Measurements from ENCODE around the gene GFM2. TPM values are rescaled to one million over a fixed set of nuclear protein-coding genes. Genes with fewer than 3 reads are reported as not detected.
"Not testable (repeated sequence)": the region's sequence is repeated elsewhere in the genome, so short reads cannot be mapped to it uniquely, and the experiment has no call there.

Gene GFM2
- total and polyA plus RNA-seq, 4 donors, result 4.1 to 18.6 (median 15.4) TPM

DNA sequence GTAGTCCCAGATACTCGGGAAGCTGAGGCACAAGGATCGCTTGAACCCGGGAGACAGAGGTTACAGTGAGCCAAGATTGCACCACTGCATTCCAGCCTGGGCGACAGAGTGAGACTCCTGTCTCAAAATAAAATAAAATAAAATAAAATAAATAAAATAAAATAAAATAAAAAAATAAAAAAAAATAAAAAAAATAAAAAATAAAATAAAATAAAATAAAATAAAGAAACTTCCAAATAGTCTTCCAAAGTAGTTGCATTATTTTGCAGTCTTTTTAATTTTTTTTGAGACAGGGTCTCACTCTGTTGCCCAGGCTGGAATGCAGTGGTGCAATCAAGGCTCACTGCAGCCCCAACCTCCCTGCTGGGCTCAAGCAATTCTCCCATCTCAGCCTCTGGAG, 18.2 kb downstream of the GFM2 start:
- DNase-seq; intact Hi-C loops (cut with DNase I); H3K9me3 ChIP-seq (ENCODE audit: control insufficient read depth, low read length); H3K36me3 ChIP-seq (ENCODE audit: control insufficient read depth in 1 of 2, insufficient read depth in 2 of 2, low read length in 1 of 2); H3K4me1 ChIP-seq (ENCODE audit: control insufficient read depth in 1 of 2, insufficient read depth in 2 of 2, low read length in 2 of 2); H3K4me3 ChIP-seq (ENCODE audit: low read length in 2 of 2); H3K27ac ChIP-seq (ENCODE audit: low read depth in 1 of 2, low read length in 2 of 2); H3K27me3 ChIP-seq (ENCODE audit: control insufficient read depth in 1 of 2, insufficient read depth in 2 of 2, low read length in 1 of 2); ATAC-seq (ENCODE audit: low FRiP score): not testable (repeated sequence)
- 96 to 98% methylated on average over 4 of the region's 4 CpGs for WGBS, 2 donors

- intact Hi-C loops (cut with DNase I), result no loop called here
- no peak for ATAC-seq (ENCODE audit: low FRiP score)
- no peaks in the 10 kb centered on the region for H3K4me1 ChIP-seq (ENCODE audit: control insufficient read depth in 1 of 2, insufficient read depth in 2 of 2, low read length in 2 of 2)
- 77 to 87% methylated on average over 4 of the region's 4 CpGs for WGBS, 2 donors
- H3K4me3 ChIP-seq (ENCODE audit: low read length in 2 of 2), result no peak overlapping the region
- no peak overlapping the region for H3K27ac ChIP-seq (ENCODE audit: low read depth in 1 of 2, low read length in 2 of 2)
- H3K36me3 ChIP-seq (ENCODE audit: control insufficient read depth in 1 of 2, insufficient read depth in 2 of 2, low read length in 1 of 2), result peaks cover 1 to 10% of the 10 kb centered on the region in 2 donors
- no peaks in the 10 kb centered on the region for H3K9me3 ChIP-seq (ENCODE audit: control insufficient read depth, low read length)
- DNase-seq, result no peak
- H3K27me3 ChIP-seq (ENCODE audit: control insufficient read depth in 1 of 2, insufficient read depth in 2 of 2, low read length in 1 of 2), result no peaks in the 10 kb centered on the region
Observed at GRCh38 chr5:74738406-74738805, 28.5 kb downstream of the GFM2 start.

- WGBS, 2 donors, result 81 to 87% methylated on average over 6 of the region's 6 CpGs
- H3K27me3 ChIP-seq (ENCODE audit: control insufficient read depth in 1 of 2, insufficient read depth in 2 of 2, low read length in 1 of 2), result no peaks in the 10 kb centered on the region
- intact Hi-C loops (cut with DNase I), result no loop called here
- peaks cover 1 to 10% of the 10 kb centered on the region in 2 donors for H3K36me3 ChIP-seq (ENCODE audit: control insufficient read depth in 1 of 2, insufficient read depth in 2 of 2, low read length in 1 of 2)
- H3K4me1 ChIP-seq (ENCODE audit: control insufficient read depth in 1 of 2, insufficient read depth in 2 of 2, low read length in 2 of 2), result no peaks in the 10 kb centered on the region
- no peak overlapping the region for H3K4me3 ChIP-seq (ENCODE audit: low read length in 2 of 2)
- no peak overlapping the region for H3K27ac ChIP-seq (ENCODE audit: low read depth in 1 of 2, low read length in 2 of 2)
- no peaks in the 10 kb centered on the region for H3K9me3 ChIP-seq (ENCODE audit: control insufficient read depth, low read length)
- DNase-seq (no peak), ATAC-seq (ENCODE audit: low FRiP score) (no peak)
Observed at GRCh38 chr5:74736759-74737158, 30.2 kb downstream of the GFM2 start.

DNA sequence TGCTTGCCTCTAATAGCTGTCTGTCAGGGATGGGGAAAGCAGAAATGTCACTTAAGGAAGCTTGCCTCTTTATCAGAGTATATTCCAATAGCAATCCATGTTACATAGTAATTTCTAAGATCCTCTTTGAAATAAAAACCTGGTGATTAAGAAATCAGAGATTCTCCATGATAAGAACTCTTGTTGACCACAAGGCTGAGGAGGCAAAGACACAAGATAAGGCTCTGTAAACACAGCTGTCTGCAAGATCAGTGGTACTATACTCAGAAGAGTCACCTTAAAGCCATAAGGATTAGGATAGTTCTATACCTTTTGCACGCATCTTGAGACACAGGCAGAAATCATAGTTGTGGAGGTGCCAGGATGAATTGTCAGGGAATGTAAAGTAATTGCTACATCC, 41.6 kb downstream of the GFM2 start:
- no peak overlapping the region for H3K27ac ChIP-seq (ENCODE audit: low read depth in 1 of 2, low read length in 2 of 2)
- 93% methylated on average over 1 of the region's 1 CpG for WGBS, 2 donors
- ATAC-seq (ENCODE audit: low FRiP score) (no peak), DNase-seq (no peak)
- H3K36me3 ChIP-seq (ENCODE audit: control insufficient read depth in 1 of 2, insufficient read depth in 2 of 2, low read length in 1 of 2), result peaks cover 1 to 8% of the 10 kb centered on the region in 2 donors
- no peak overlapping the region for H3K4me3 ChIP-seq (ENCODE audit: low read length in 2 of 2)
- no peaks in the 10 kb centered on the region for H3K4me1 ChIP-seq (ENCODE audit: control insufficient read depth in 1 of 2, insufficient read depth in 2 of 2, low read length in 2 of 2)
- H3K27me3 ChIP-seq (ENCODE audit: control insufficient read depth in 1 of 2, insufficient read depth in 2 of 2, low read length in 1 of 2), result no peaks in the 10 kb centered on the region
- intact Hi-C loops (cut with DNase I), result no loop called here
- no peaks in the 10 kb centered on the region for H3K9me3 ChIP-seq (ENCODE audit: control insufficient read depth, low read length)

DNA sequence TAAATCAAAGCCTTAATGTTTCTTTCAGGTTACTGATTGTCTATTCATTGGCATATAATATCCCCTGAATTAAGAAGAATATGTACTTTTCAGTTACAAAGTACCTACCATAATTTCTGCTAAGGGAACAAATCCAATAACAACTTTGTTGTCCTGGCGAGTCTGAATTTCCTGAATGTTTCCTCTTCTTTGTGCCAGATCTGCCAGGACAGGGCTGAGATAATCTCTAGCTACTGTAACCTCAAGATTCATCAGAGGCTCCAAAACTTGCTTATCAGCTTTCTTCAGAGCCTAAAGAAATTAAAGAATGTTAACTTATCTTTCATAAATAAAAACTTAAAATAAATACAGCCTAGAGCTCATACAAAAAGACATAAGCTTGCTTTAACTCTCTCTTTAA, 44.6 kb downstream of the GFM2 start:
- Histone ChIP-seq H3K27me3 (ENCODE audit: control insufficient read depth in 1 of 2, insufficient read depth in 2 of 2, low read length in 1 of 2) (no peaks in the 10 kb centered on the region), H3K27ac (ENCODE audit: low read depth in 1 of 2, low read length in 2 of 2) (no peak overlapping the region), H3K9me3 (ENCODE audit: control insufficient read depth, low read length) (no peaks in the 10 kb centered on the region), H3K4me1 (ENCODE audit: control insufficient read depth in 1 of 2, insufficient read depth in 2 of 2, low read length in 2 of 2) (no peaks in the 10 kb centered on the region), H3K4me3 (ENCODE audit: low read length in 2 of 2) (no peak overlapping the region), H3K36me3 (ENCODE audit: control insufficient read depth in 1 of 2, insufficient read depth in 2 of 2, low read length in 1 of 2) (peaks cover 5 to 12% of the 10 kb centered on the region in 2 donors)
- no peak for ATAC-seq (ENCODE audit: low FRiP score)
- WGBS, 2 donors, result 3 to 9% methylated on average over 1 of the region's 1 CpG
- no peak for DNase-seq
- intact Hi-C loops (cut with DNase I), result no loop called here

DNA sequence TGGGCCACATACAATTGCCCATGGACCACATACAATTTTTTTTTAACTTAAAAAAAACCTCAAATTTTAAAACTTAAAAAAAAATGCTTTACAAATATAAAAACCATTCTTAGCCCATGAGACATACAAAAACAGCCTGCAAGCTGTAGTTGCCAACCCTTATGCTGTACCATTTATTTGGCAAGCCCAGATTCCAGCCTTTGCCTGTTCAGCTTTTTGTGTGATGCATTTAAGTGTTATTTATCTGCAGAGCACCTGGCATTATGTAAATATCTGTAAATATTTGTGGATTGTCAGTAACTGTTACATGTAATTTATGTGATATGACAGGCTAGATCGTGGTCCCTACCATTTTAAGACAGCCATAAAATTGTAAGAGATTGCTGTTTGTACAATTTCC, 49.3 kb downstream of the GFM2 start:
- DNase-seq (no peak), ATAC-seq (ENCODE audit: low FRiP score) (no peak)
- no peak overlapping the region for H3K4me3 ChIP-seq (ENCODE audit: low read length in 2 of 2)
- no peaks in the 10 kb centered on the region for H3K4me1 ChIP-seq (ENCODE audit: control insufficient read depth in 1 of 2, insufficient read depth in 2 of 2, low read length in 2 of 2)
- H3K9me3 ChIP-seq (ENCODE audit: control insufficient read depth, low read length), result no peaks in the 10 kb centered on the region
- H3K36me3 ChIP-seq (ENCODE audit: control insufficient read depth in 1 of 2, insufficient read depth in 2 of 2, low read length in 1 of 2), result peaks cover 4 to 5% of the 10 kb centered on the region in 2 donors
- H3K27ac ChIP-seq (ENCODE audit: low read depth in 1 of 2, low read length in 2 of 2), result no peak overlapping the region
- H3K27me3 ChIP-seq (ENCODE audit: control insufficient read depth in 1 of 2, insufficient read depth in 2 of 2, low read length in 1 of 2), result no peaks in the 10 kb centered on the region
- intact Hi-C loops (cut with DNase I), result no loop called here
- 62 to 66% methylated on average over 1 of the region's 1 CpG for WGBS, 2 donors

DNA sequence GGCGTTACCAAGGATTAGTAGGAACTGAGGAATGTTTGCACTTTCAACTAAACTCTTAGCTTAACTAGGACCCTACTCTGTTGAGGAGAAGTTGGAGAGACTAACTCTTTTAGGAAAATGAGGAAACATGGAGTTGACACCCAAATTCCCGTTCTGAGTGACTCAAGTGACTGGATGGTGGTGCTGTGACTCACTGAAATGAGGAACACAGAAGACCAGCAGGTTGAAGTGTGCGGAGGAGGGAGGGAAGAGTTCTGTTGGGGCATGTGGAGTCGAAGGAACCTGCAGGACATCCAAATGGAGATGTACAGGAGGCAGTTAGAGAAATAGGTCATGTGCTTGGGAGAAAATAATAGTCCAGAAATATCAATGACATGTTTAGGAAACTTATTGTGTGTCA, 73.7 kb downstream of the GFM2 start:
- intact Hi-C loops (cut with DNase I), result no loop called here
- Histone ChIP-seq H3K27ac (ENCODE audit: low read depth in 1 of 2, low read length in 2 of 2) (no peak overlapping the region), H3K9me3 (ENCODE audit: control insufficient read depth, low read length) (no peaks in the 10 kb centered on the region), H3K4me3 (ENCODE audit: low read length in 2 of 2) (no peak overlapping the region), H3K36me3 (ENCODE audit: control insufficient read depth in 1 of 2, insufficient read depth in 2 of 2, low read length in 1 of 2) (peaks cover 6 to 9% of the 10 kb centered on the region in 2 donors), H3K4me1 (ENCODE audit: control insufficient read depth in 1 of 2, insufficient read depth in 2 of 2, low read length in 2 of 2) (no peaks in the 10 kb centered on the region), H3K27me3 (ENCODE audit: control insufficient read depth in 1 of 2, insufficient read depth in 2 of 2, low read length in 1 of 2) (no peaks in the 10 kb centered on the region)
- ATAC-seq (ENCODE audit: low FRiP score) (no peak), DNase-seq (no peak)
- 93% methylated on average over 4 of the region's 4 CpGs for WGBS, 2 donors

- H3K4me1 ChIP-seq (ENCODE audit: control insufficient read depth in 1 of 2, insufficient read depth in 2 of 2, low read length in 2 of 2), result peaks cover 0 to 4% of the 10 kb centered on the region in 2 donors
- peaks cover 3 to 7% of the 10 kb centered on the region in 2 donors for H3K36me3 ChIP-seq (ENCODE audit: control insufficient read depth in 1 of 2, insufficient read depth in 2 of 2, low read length in 1 of 2)
- H3K27ac ChIP-seq (ENCODE audit: low read depth in 1 of 2, low read length in 2 of 2), result peak overlapping the region in 1 of 2 donors; percentile 6
- DNase-seq, result no peak
- 70 to 72% methylated on average over 5 of the region's 5 CpGs for WGBS, 2 donors
- no peak overlapping the region for H3K4me3 ChIP-seq (ENCODE audit: low read length in 2 of 2)
- H3K27me3 ChIP-seq (ENCODE audit: control insufficient read depth in 1 of 2, insufficient read depth in 2 of 2, low read length in 1 of 2), result no peaks in the 10 kb centered on the region
- intact Hi-C loops (cut with DNase I), result no loop called here
- no peaks in the 10 kb centered on the region for H3K9me3 ChIP-seq (ENCODE audit: control insufficient read depth, low read length)
- no peak for ATAC-seq (ENCODE audit: low FRiP score)
Observed at GRCh38 chr5:74686962-74687751, 79.8 kb downstream of the GFM2 start.

GRCh38 chr5:74685979-74686631, 80.8 kb downstream of the GFM2 start:
- intact Hi-C loops (cut with DNase I), result loop anchor here in 1 of 2 donors (2.0 kb wide), 1 partner anchor 81 kb away; the partner anchor contains the start of genes GFM2 and NSA2
- peak in 1 of 2 donors; percentile 50 for DNase-seq
- Histone ChIP-seq H3K4me3 (ENCODE audit: low read length in 2 of 2) (peak overlapping the region; percentile 53 to 78), H3K36me3 (ENCODE audit: control insufficient read depth in 1 of 2, insufficient read depth in 2 of 2, low read length in 1 of 2) (peaks cover 1 to 3% of the 10 kb centered on the region in 2 donors), H3K4me1 (ENCODE audit: control insufficient read depth in 1 of 2, insufficient read depth in 2 of 2, low read length in 2 of 2) (peaks cover 0 to 4% of the 10 kb centered on the region in 2 donors), H3K27me3 (ENCODE audit: control insufficient read depth in 1 of 2, insufficient read depth in 2 of 2, low read length in 1 of 2) (no peaks in the 10 kb centered on the region), H3K9me3 (ENCODE audit: control insufficient read depth, low read length) (no peaks in the 10 kb centered on the region), H3K27ac (ENCODE audit: low read depth in 1 of 2, low read length in 2 of 2) (peak overlapping the region in 1 of 2 donors; percentile 50)
- WGBS, 2 donors, result 27 to 34% methylated on average over 10 of the region's 10 CpGs
- ATAC-seq (ENCODE audit: low FRiP score), result no peak
